ENCODE results near the gene SYN1. TPM values are rescaled to one million over a fixed set of nuclear protein-coding genes. Genes with fewer than 3 reads are reported as not detected.

The SYN1 gene
- total RNA-seq, 1 experiment from 2014 or later, result 11.7 TPM

DNA sequence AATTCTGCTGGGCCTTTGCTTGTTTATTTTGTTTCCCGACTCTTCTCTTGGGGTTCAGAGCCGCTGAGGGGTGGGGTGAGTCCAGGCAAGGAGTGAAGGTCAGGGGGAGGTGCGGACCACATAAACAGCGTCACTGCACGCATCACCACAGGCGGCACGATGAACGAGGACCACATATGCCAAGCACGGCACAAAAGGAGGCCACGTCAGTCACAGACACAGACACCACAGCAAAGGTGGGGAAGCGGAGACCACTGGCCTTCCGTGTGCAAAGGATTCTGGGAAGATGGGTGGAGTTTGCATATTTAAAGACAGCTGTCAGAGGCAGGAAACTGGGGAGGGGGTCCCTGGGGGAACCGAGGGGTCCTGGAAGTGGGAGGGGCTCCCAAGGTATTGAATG, 47.8 kb downstream of the SYN1 start:
- H3K14ac ChIP-seq (ENCODE audit: insufficient read depth, low read length), result no peak overlapping the region
- H3K9me3 Mint-ChIP-seq, result peaks cover 85 to 90% of the 10 kb centered on the region in 2 experiments
- no peak overlapping the region for H3K4ac ChIP-seq (ENCODE audit: low read depth, low read length)
- H4K8ac ChIP-seq (replicated peaks; ENCODE audit: insufficient read length, low read depth, low read length), result no peak overlapping the region
- H2BK12ac ChIP-seq (ENCODE audit: insufficient read length, low read depth, low read length), result no peak overlapping the region
- H3K36me3 Mint-ChIP-seq (ENCODE audit: insufficient read depth in 1 of 3, low read depth in 3 of 3), result peaks cover 46 to 65% (median 59%) of the 10 kb centered on the region in 3 experiments
- H3K27me3 ChIP-seq (ENCODE audit: insufficient read depth, low read length), result no peaks in the 10 kb centered on the region
- H2BK5ac ChIP-seq (ENCODE audit: insufficient read length, low read length), result no peak overlapping the region
- H2AFZ ChIP-seq (ENCODE audit: low read length), result no peak overlapping the region
- H4K91ac ChIP-seq (ENCODE audit: insufficient read length, low read depth, low read length), result no peak overlapping the region
- no peak overlapping the region for H2BK20ac ChIP-seq (ENCODE audit: low read depth, low read length, poor library complexity, severe bottlenecking)
- no peaks in the 10 kb centered on the region for H4K20me1 ChIP-seq (ENCODE audit: control insufficient read depth, insufficient read depth, insufficient read length)
- H2AK5ac ChIP-seq (ENCODE audit: insufficient read length, low read length), result no peak overlapping the region
- H3K4me3 Mint-ChIP-seq, result no peak overlapping the region; a peak in 1 of 5 replicates
- H3K27me3 Mint-ChIP-seq (ENCODE audit: low read depth), result peaks cover 3% of the 10 kb centered on the region; the same call in 1 of the 2 replicates
- H3K23me2 ChIP-seq (ENCODE audit: insufficient read length, low read depth, low read length, poor library complexity, severe bottlenecking), result no peaks in the 10 kb centered on the region
- TF ChIP-seq, protein P1, sequence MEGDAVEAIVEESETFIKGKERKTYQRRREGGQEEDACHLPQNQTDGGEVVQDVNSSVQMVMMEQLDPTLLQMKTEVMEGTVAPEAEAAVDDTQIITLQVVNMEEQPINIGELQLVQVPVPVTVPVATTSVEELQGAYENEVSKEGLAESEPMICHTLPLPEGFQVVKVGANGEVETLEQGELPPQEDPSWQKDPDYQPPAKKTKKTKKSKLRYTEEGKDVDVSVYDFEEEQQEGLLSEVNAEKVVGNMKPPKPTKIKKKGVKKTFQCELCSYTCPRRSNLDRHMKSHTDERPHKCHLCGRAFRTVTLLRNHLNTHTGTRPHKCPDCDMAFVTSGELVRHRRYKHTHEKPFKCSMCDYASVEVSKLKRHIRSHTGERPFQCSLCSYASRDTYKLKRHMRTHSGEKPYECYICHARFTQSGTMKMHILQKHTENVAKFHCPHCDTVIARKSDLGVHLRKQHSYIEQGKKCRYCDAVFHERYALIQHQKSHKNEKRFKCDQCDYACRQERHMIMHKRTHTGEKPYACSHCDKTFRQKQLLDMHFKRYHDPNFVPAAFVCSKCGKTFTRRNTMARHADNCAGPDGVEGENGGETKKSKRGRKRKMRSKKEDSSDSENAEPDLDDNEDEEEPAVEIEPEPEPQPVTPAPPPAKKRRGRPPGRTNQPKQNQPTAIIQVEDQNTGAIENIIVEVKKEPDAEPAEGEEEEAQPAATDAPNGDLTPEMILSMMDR (conservative IDR thresholded peaks at IDR 0.05), result no peak
- no peak overlapping the region for H3K18ac ChIP-seq (ENCODE audit: insufficient read length, low read depth, low read length)
- no peak overlapping the region for H3K9ac ChIP-seq (ENCODE audit: extremely low read depth, insufficient read length, low read length)
- peaks cover 51% of the 10 kb centered on the region for H3K9me3 ChIP-seq (ENCODE audit: control insufficient read depth, low read depth, low read length)
- no peak overlapping the region for H2BK15ac ChIP-seq (ENCODE audit: low read depth, low read length)
- no peak overlapping the region for H3K23ac ChIP-seq (ENCODE audit: insufficient read length, low read depth, low read length)
- H3K4me1 ChIP-seq (ENCODE audit: insufficient read depth, low read length), result peaks cover 3% of the 10 kb centered on the region; the same call in 1 of the 2 replicates
- WGBS (ENCODE audit: extremely low coverage, insufficient read length, low lambda C conversion rate), result no CpG with 5 or more reads among the region's 13 CpGs
- no peak for DNase-seq
- H3K4me2 ChIP-seq (ENCODE audit: insufficient read depth, insufficient read length, low read length), result no peak overlapping the region
- no peak overlapping the region; a peak in 1 of 7 replicates for H3K27ac Mint-ChIP-seq
- H3T11ph ChIP-seq (ENCODE audit: low read length), result no peak overlapping the region
- H2BK120ac ChIP-seq (ENCODE audit: low read depth, low read length, poor library complexity, severe bottlenecking), result no peak overlapping the region
- H4K5ac ChIP-seq (ENCODE audit: insufficient read length, low read depth, low read length), result no peak overlapping the region
- peaks cover 13 to 26% of the 10 kb centered on the region in 2 experiments for H3K4me1 Mint-ChIP-seq
- no peak overlapping the region for H3K27ac ChIP-seq (ENCODE audit: insufficient read length, low read depth, low read length)
- H3K79me2 ChIP-seq (ENCODE audit: insufficient read depth, low read length), result no peaks in the 10 kb centered on the region
- H3K79me1 ChIP-seq (ENCODE audit: insufficient read depth, low read depth, low read length, poor library complexity, severe bottlenecking), result no peaks in the 10 kb centered on the region
- H3K56ac ChIP-seq (ENCODE audit: insufficient read length, low read depth, low read length), result no peak overlapping the region
